RWPE2 (cell line): ENCODE results near the gene NSG1.

ENCODE experiments used
- ATAC-seq: fragments of 200-7000 bp; cut with Tn5 transposase; 3 replicates; pipeline ENCODE4 v1.9.1; 2021; ENCODE audit warnings: low read depth
- DNase-seq: peaks from one replicate; pipeline ENCODE4 v3.0.0-alpha.2; 2020; ENCODE audit warnings: low spot score
- H3K27ac ChIP-seq: fragments of 450-650 bp; 2 replicates; pipeline ENCODE4 v1.5.1; 2017; ENCODE audit warnings: mild to moderate bottlenecking; ENCODE audit not compliant: poor library complexity, severe bottlenecking
- H3K27me3 ChIP-seq: fragments of 250-450 bp; sonication (Bioruptor Pico); 2 replicates; pipeline ENCODE4 v1.5.1; 2021; ENCODE audit warnings: mild to moderate bottlenecking, moderate library complexity; ENCODE audit not compliant: insufficient read depth, poor library complexity, severe bottlenecking
- H3K36me3 ChIP-seq: fragments of 250-450 bp; sonication (Bioruptor Pico); 2 replicates; pipeline ENCODE4 v1.5.1; 2020; ENCODE audit warnings: low read depth, mild to moderate bottlenecking, moderate library complexity
- H3K4me1 ChIP-seq: fragments of 250-450 bp; sonication (Bioruptor Pico); 2 replicates; pipeline ENCODE4 v1.5.1; 2021; ENCODE audit warnings: mild to moderate bottlenecking, moderate library complexity; ENCODE audit not compliant: insufficient read depth, poor library complexity, severe bottlenecking
- H3K4me3 ChIP-seq: fragments of 250-450 bp; sonication (Bioruptor Pico); 2 replicates; pipeline ENCODE4 v1.5.1; 2021; ENCODE audit warnings: mild to moderate bottlenecking, moderate library complexity; ENCODE audit not compliant: severe bottlenecking
- H3K9me3 ChIP-seq: fragments of 250-450 bp; sonication (Bioruptor Pico); 2 replicates; pipeline ENCODE4 v1.5.1; 2021; ENCODE audit warnings: mild to moderate bottlenecking, moderate library complexity; ENCODE audit not compliant: severe bottlenecking
- CTCF ChIP-seq: fragments of 450-650 bp; IDR thresholded peaks from one replicate; pipeline ENCODE4 v1.5.1; 2017; ENCODE audit warnings: mild to moderate bottlenecking, moderate library complexity; ENCODE audit not compliant: poor library complexity, severe bottlenecking

Gene NSG1

GRCh38 chr4:4415107-4415805 is 28.4 kb downstream of the NSG1 start:
- Histone ChIP-seq H3K27ac (no peak overlapping the region), H3K36me3 (peaks cover 8% of the 10 kb centered on the region), H3K27me3 (no peaks in the 10 kb centered on the region), H3K4me1 (no peaks in the 10 kb centered on the region), H3K9me3 (no peaks in the 10 kb centered on the region), H3K4me3 (no peak overlapping the region)
- TF ChIP-seq CTCF, result no peak
- DNase-seq, result no peak
- ATAC-seq, result no peak

GRCh38 chr4:4415806-4416805 is 29.2 kb downstream of the NSG1 start:
- no peaks in the 10 kb centered on the region for H3K27me3 ChIP-seq
- no peak overlapping the region for H3K27ac ChIP-seq
- H3K36me3 ChIP-seq, result peaks cover 8% of the 10 kb centered on the region
- H3K4me3 ChIP-seq, result no peak overlapping the region
- no peaks in the 10 kb centered on the region for H3K4me1 ChIP-seq
- TF ChIP-seq CTCF, result no peak
- DNase-seq, result no peak
- no peak for ATAC-seq
- no peaks in the 10 kb centered on the region for H3K9me3 ChIP-seq

GRCh38 chr4:4416981-4417380 is 30.1 kb downstream of the NSG1 start:
- Histone ChIP-seq H3K4me3 (no peak overlapping the region), H3K9me3 (no peaks in the 10 kb centered on the region), H3K27me3 (no peaks in the 10 kb centered on the region), H3K27ac (no peak overlapping the region), H3K4me1 (no peaks in the 10 kb centered on the region), H3K36me3 (peaks cover 12% of the 10 kb centered on the region)
- ATAC-seq, result no peak
- TF ChIP-seq CTCF, result no peak
- no peak for DNase-seq

- Histone ChIP-seq H3K27me3 (no peaks in the 10 kb centered on the region), H3K4me1 (no peaks in the 10 kb centered on the region), H3K9me3 (no peaks in the 10 kb centered on the region), H3K27ac (no peak overlapping the region), H3K36me3 (peaks cover 12% of the 10 kb centered on the region), H3K4me3 (no peak overlapping the region)
- TF ChIP-seq CTCF, result no peak
- DNase-seq (no peak), ATAC-seq (no peak)
These were observed 31.0 kb downstream of the NSG1 start for GRCh38 chr4:4417886-4418285.
